SK-N-MC (cell line): Measurements from ENCODE around the gene SYNJ2.

Source experiments
- EZH2 ChIP-seq: fragments of 200-600 bp; sonication (generic); IDR thresholded peaks from one replicate; pipeline ENCODE4 v1.6.1; 2017; ENCODE audit warnings: antibody characterized with exemption
- POLR2AphosphoS5 ChIP-seq: IDR thresholded peaks from 2 replicates; pipeline ENCODE4 v1.6.1; 2012; ENCODE audit warnings: mild to moderate bottlenecking, low read depth, low read length, borderline replicate concordance

DNA sequence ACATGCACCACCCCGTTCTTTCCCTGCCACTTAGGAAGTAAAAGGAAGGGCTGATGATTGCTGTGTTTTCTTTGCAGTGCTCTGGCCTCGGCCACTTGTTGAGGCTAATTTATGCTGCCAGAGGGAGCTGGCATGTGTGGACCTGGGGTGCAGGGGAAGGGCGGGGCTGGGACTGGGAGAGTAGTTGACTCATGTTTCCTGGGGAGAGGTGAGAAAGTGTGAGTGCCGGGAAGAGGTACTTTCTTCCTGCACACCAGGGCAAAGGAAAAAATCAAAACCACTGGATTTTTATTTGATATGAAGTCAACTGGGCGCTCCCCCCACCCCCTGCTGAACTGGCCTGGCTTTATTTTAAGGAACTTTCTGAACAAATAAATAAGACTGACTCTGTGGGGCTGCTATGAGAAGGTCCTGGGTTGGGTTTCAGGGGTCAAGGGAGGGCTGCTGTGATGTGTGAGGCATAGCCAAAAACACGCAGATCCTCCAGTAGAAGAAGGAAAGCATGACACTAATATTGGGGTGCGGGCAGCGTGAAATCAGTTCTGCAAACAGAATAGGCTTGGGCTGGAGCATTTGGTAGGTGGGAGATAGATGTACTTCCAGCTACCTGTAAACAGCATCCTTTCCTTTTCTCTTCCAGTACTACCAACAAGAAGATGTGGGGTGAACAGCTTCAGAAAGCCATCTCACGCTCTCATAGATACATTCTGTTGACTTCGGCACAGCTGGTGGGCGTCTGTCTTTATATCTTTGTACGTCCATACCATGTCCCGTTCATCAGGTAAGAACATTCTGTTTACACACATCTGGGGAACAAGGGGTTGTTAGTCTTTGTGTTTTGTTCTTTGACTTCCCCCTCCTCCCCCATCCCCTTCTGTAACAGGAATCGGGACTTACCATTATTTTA, 87.5 kb downstream of the SYNJ2 start:
- TF ChIP-seq POLR2AphosphoS5 (no peak), EZH2 (no peak)
